NCI-H187 treated with DMSO at 0.1 percent for 48 hours (cell line): ENCODE results near the gene PCBP2.
"Not testable (repeated sequence)": the region's sequence is repeated elsewhere in the genome, so short reads cannot be mapped to it uniquely, and the experiment has no call there.

Experiments
- DNase-seq: peaks from one replicate; lab custom pipeline; 2025; lab: John Stamatoyannopoulos, UW

The PCBP2 gene

DNA sequence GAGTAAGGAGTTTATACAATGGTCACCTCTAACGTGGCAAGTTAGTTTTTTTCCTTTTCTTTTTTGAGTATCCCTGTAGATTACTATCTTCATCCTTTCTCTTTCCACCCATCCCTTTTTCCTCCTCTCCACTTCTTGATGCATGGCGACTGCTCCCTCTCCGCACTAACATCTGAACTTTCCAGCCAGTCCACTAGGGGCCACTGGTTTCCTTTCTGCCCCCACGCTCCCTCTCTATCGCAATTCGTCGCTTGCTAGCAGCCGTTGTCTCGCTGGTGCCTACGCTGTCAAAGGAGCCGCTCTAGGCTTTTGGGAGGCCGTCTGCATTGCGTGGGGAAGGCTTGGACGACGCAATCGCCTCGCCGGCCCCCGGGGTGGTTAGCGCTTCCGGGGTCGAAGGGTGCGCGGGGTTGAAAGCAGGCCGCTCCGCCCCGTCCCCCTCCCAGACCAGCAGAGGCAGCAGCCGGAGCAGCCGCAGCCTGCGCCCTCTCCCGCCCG lies at the start of gene PCBP2:
PCBP2 (plus strand) TSS at position 442 of the 498 bp plus-strand sequence. CDS start 2,699 bp downstream, outside the sequence.
- DNase-seq, result peak; percentile 99

GRCh38 chr12:53402351-53402750 lies 49.6 kb upstream of the PCBP2 start:
- not testable (repeated sequence) for DNase-seq

DNA sequence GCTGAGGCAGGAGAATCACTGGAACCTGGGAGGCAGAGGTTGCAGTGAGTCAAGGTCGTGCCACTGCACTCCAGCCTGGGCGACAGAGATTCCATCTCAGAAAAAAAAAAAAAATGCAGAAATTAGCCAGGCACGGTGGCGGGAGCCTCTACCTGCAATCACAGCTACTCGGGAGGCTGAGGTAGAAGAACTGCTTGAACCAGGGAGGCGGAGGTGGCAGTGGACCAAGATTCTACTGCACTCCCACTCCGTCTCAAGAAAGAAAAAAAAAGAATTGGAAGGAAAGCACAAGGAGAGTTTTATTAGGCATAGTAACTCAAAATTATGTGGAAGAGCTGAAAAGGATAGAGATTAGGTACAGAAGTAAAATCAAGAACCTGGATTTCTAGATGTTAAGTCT lies 49.0 kb upstream of the PCBP2 start:
- DNase-seq, result no peak

- DNase-seq, result no peak
These were observed 41.0 kb upstream of the PCBP2 start for GRCh38 chr12:53410951-53411350.

DNA sequence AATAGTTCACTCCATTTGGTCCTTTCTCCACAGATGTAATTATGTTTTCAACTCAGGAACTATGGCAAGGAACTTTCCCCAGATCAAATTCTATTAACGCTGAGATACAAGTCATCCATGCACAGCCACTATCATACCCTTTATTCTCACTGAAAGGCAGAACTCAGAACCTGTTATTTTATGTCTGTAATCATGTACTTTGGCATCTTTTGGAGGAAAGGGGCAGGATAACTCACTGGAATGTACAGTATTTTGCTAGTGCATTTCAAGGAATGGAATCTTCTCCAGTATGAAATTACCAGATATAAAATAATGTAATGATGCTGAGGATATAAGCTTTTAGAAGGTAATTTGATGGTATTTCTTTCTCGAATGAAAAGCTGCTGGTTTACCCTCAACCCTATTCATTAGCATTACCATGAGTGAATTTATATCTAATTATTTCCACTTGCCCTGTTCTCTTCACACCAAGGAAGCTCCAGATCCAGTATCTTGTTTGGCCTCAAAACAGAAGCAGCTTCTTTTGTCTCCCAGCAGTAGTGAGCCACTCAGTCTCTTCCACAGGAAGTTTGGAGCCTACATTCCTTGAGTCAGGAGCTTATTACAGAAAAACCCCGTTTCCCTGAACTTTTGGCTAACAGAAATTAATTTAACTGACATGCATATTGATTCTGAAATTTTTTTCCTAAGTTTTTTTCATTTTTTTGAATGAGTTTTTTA lies 38.3 kb upstream of the PCBP2 start:
- no peak for DNase-seq

DNA sequence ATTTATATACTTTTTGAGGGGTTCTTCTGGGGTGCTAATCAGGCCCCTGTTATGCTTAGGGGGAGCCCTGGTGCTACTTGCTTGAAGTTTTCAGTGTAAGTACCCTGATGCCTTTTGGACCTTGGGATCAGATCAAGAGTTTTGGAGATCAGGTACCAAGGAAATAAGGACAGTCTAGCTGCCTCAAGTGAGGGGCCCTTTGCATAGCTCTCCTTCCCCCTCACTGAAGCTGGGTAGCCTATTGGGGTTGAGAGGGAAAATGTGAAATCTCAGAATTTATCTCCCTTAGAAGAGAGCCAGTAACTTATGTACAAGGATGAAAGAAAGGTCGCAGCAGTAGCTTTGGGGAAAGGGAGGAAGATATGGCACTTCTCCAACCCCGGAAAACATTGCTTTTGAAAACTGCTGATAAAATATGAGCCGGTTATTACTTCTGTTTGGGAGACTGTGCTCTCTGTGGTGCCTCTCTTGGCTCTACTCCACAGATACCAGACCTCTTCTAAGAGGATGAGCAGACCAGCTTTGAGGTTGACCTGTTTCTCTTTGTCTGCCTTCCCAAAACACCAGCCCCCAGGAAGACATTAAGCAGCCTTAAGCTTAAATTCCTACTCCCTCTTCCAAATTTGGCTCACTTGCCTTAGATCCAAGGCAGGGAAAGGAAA lies 37.0 kb upstream of the PCBP2 start:
- no peak for DNase-seq

- not testable (repeated sequence) for DNase-seq
These were observed 36.0 kb upstream of the PCBP2 start for GRCh38 chr12:53415752-53416389.

GRCh38 chr12:53417291-53417816 lies 34.5 kb upstream of the PCBP2 start:
- DNase-seq, result not testable (repeated sequence)

GRCh38 chr12:53418221-53418620 lies 33.7 kb upstream of the PCBP2 start:
- no peak for DNase-seq

GRCh38 chr12:53419756-53420155 lies 32.1 kb upstream of the PCBP2 start:
- DNase-seq, result no peak

DNA sequence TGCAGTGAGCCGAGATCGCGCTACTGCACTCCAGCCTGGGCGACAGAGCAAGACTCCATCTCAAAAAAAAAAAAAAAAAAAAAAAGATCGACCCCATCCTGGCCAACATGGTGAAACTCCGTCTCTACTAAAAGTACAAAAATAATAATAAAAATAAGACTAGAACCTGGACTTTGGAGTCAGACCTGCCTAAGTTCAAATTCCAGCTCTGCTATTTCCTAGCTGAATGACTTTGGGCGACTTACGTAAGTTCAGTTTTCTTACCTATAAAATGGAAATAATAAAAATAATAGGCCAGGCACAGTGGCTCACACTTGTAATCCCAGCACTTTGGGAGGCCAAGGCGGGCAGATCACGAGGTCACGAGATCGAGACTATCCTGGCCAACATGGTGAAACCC lies 29.7 kb upstream of the PCBP2 start:
- DNase-seq, result not testable (repeated sequence)

DNA sequence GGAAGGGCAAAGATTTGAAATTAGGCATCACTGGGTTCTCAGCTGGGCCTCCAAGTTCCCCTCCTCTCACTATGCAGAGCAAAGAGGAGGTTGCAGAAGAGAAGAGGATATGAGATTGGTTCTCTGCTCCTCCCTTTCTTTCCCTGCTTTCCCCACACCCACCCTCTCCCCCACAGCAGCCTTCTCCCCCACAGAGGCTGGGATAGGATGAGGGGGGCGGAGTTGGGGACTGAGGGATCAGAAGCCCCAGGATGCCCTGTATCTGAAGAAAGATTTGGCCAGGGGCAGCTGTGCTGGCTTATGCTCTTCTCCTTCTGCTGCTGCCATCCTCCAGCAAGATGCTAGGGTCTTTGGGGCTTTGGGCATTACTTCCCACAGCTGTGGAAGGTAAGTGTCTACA lies 28.3 kb upstream of the PCBP2 start, which contains the start of gene AMHR2:
AMHR2 (plus strand) TSS at position 259 of the 400 bp plus-strand sequence; CDS start at position 339, 80 bp downstream.
- no peak for DNase-seq

DNA sequence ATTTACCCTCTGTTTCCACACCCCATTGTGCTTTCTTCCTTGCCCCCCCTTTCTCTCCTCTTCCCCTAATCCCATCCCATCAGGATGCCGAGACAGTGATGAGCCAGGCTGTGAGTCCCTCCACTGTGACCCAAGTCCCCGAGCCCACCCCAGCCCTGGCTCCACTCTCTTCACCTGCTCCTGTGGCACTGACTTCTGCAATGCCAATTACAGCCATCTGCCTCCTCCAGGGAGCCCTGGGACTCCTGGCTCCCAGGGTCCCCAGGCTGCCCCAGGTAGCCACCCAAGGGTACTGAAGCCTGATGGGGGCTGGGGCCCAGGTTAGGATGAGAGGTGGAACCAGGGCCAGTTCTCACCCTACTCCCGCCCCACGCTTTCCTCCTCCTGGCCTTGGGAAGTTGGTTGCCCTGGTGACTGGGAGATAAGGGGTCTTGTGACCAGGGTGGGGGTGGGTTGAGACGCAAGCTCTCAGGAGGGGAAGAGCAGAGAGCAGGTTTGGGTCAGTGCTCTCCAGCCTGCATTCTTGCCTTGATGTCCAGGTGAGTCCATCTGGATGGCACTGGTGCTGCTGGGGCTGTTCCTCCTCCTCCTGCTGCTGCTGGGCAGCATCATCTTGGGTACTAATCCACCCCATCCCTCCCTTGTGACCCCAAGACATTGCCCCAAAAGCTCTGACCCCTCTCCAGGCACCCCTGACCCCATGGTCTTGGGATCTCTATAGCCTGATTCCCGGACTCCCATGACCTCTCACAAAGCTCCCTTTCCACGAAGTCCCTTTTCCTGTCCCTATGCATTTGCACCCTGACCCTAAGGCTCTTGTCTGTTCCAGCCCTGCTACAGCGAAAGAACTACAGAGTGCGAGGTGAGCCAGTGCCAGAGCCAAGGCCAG lies 27.0 kb upstream of the PCBP2 start:
- DNase-seq, result no peak

- no peak for DNase-seq
These were observed 26.3 kb upstream of the PCBP2 start for GRCh38 chr12:53425515-53426150.

DNA sequence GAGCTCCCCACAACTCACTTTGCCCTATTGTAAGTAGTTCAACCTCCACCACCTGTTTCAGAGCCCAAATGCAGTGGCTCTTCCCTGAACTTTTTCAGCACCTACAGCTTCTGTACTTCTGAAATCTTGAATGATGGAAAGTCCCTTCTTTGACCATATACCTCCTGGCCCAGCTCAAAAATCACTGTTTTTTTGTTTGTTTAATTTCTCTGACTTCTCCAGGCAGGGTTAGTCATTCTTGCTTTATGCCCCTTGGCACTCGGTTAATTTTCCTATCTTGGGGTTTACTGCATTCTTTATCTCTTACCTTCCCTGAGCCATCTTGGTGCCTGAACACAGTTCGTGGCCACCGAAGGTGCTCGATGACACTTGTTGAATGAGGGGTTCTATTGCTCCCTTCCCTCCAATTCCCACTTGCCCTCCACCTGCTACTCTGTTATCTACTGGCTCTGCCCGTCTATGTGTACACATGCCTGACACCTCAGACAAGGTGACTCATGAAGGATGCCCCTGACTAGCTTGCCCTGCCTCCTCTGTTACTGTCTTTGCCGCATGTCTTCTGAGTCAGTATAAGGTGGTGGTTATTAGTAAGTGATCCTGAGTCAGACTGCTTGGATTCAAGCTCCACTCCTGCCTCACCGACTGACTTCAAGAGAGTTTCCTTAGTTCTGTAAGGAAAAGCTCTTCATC lies 23.9 kb upstream of the PCBP2 start:
- DNase-seq, result no peak

DNA sequence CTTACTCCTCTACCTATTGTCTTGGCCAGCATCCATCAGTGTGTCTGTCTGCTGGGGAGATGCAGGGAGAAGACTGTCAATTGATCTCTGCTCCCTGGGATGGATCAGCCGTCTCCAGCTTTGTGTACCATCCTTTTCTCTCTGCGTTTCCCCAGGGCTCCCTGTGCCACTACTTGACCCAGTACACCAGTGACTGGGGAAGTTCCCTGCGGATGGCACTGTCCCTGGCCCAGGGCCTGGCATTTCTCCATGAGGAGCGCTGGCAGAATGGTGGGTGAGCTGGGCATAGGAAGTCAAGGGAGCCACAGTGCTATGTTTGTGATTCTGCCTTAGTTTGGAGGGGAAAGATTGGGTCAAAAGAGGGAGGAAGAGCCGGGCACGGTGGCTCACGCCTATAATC lies 23.2 kb upstream of the PCBP2 start:
- DNase-seq, result no peak

DNA sequence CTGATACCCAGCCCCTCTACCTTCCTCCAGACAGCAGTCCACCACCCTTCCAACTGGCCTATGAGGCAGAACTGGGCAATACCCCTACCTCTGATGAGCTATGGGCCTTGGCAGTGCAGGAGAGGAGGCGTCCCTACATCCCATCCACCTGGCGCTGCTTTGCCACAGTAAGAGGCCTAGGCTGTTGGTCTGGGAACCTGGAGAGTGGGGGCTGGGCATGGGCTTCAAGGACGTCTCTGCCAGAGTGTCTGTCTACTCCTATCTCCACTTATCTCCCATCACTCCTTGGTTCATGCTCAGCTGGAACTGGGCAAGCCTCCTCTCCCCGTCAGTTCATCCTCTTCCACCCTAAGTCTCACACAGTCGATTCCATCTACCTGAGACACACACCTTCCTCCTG lies 21.8 kb upstream of the PCBP2 start:
- DNase-seq, result no peak

DNA sequence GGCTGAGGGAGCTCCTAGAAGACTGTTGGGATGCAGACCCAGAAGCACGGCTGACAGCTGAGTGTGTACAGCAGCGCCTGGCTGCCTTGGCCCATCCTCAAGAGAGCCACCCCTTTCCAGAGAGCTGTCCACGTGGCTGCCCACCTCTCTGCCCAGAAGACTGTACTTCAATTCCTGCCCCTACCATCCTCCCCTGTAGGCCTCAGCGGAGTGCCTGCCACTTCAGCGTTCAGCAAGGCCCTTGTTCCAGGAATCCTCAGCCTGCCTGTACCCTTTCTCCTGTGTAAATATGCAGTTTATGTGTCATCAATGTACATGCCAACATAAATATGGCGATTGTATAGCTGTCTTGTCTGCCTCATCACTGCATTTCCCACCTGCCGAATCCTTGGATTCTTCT lies 20.7 kb upstream of the PCBP2 start:
- DNase-seq, result no peak

GRCh38 chr12:53435326-53435725 lies 16.6 kb upstream of the PCBP2 start:
- not testable (repeated sequence) for DNase-seq

GRCh38 chr12:53439582-53439981 lies 12.3 kb upstream of the PCBP2 start:
- not testable (repeated sequence) for DNase-seq
